H1 (cell line): ENCODE data around the gene COL12A1. TPM values are rescaled to one million over a fixed set of nuclear protein-coding genes. Genes with fewer than 3 reads are reported as not detected.

ENCODE experiments used
- CTCF ChIA-PET: fragments of 300-600 bp; sonication (Branson Sonifier 250); formaldehyde crosslinking; loops from one replicate; lab custom pipeline; 2021; ENCODE audit not compliant: partially characterized antibody; lab: Charles Lee
- POLR2A ChIA-PET: fragments of 300-600 bp; sonication (Branson Sonifier 250); formaldehyde crosslinking; loops from one replicate; lab custom pipeline; 2021; ENCODE audit warnings: inconsistent platforms; ENCODE audit not compliant: partially characterized antibody; lab: Charles Lee
- DNase-seq, 2 experiments: peaks; one replicate each; pipeline versions ENCODE4 v3.0.0 to v3.0.0-alpha.2; 2010 to 2022; ENCODE audit warnings: low spot score in 2 of 2, low read depth in 1 of 2, mixed read lengths in 1 of 2
- FAIRE-seq: peaks from 2 replicates; lab custom pipeline; 2011; peaks lifted over from hg19 to GRCh38; lab: Jason Lieb, UNC
- H2AFZ ChIP-seq: 2 replicates; pipeline ENCODE4 v1.8.1; 2012; ENCODE audit warnings: low read length, inconsistent platforms
- H2AK5ac ChIP-seq: 2 replicates; pipeline ENCODE4 v1.6.1; 2013; ENCODE audit warnings: low read depth, low read length
- H2BK120ac ChIP-seq: replicated peaks from 2 replicates; pipeline ENCODE3; 2013; ENCODE audit warnings: low read depth, low read length, inconsistent platforms
- H2BK12ac ChIP-seq: 2 replicates; pipeline ENCODE4 v1.6.1; 2013; ENCODE audit warnings: low read depth, low read length
- H2BK15ac ChIP-seq: 2 replicates; pipeline ENCODE4 v1.6.1; 2013; ENCODE audit warnings: low read length
- H2BK20ac ChIP-seq: 2 replicates; pipeline ENCODE4 v1.6.1; 2013; ENCODE audit warnings: low read length
- H2BK5ac ChIP-seq: 2 replicates; pipeline ENCODE4 v1.6.1; 2013; ENCODE audit warnings: low read depth, low read length
- H3K14ac ChIP-seq: 2 replicates; pipeline ENCODE4 v1.6.1; 2013; ENCODE audit warnings: inconsistent platforms; ENCODE audit not compliant: insufficient read length
- H3K18ac ChIP-seq: 2 replicates; pipeline ENCODE4 v1.6.1; 2013; ENCODE audit warnings: low read length; ENCODE audit errors: extremely low read depth
- H3K23ac ChIP-seq: 2 replicates; pipeline ENCODE4 v1.6.1; 2013; ENCODE audit warnings: inconsistent platforms; ENCODE audit not compliant: insufficient read length
- H3K23me2 ChIP-seq: 2 replicates; pipeline ENCODE4 v1.6.1; 2013; ENCODE audit warnings: low read depth, low read length
- H3K27ac ChIP-seq: 2 replicates; pipeline ENCODE4 v1.6.1; 2011; ENCODE audit warnings: low read depth, low read length, inconsistent platforms
- H3K27me3 ChIP-seq, 4 experiments: replicated peaks in 1 of 4; 1 replicate in 1 of 4; 2 replicates in 3 of 4; pipeline versions ENCODE4 v1.6.1 to v1.8.1; 2011 to 2013; ENCODE audit warnings: low read length in 3 of 4, mild to moderate bottlenecking in 3 of 4, inconsistent platforms in 2 of 4, mixed read lengths in 2 of 4, moderate library complexity in 1 of 4; ENCODE audit not compliant: control insufficient read depth in 3 of 4, insufficient read depth in 3 of 4; ENCODE audit errors: extremely low read depth in 1 of 4
- H3K36me3 ChIP-seq, 4 experiments: 2 replicates each; pipeline versions ENCODE4 v1.6.1 to v1.8.1; 2011 to 2013; ENCODE audit warnings: mild to moderate bottlenecking in 4 of 4, low read length in 3 of 4, moderate library complexity in 2 of 4, control low read depth in 1 of 4, inconsistent platforms in 1 of 4; ENCODE audit not compliant: insufficient read depth in 4 of 4, control insufficient read depth in 2 of 4
- H3K4ac ChIP-seq: replicated peaks from 2 replicates; pipeline ENCODE3; 2013; ENCODE audit warnings: low read length, low read depth, mixed read lengths, inconsistent platforms; ENCODE audit not compliant: insufficient read length
- H3K4me1 ChIP-seq, 4 experiments: replicated peaks in 1 of 4; 1 replicate in 1 of 4; 2 replicates in 3 of 4; pipeline versions ENCODE4 v1.6.1 to v1.8.1; 2011 to 2013; ENCODE audit warnings: low read length in 3 of 4, inconsistent platforms in 2 of 4, mixed read lengths in 1 of 4; ENCODE audit not compliant: insufficient read depth in 4 of 4, control insufficient read depth in 3 of 4
- H3K4me2 ChIP-seq, 2 experiments: 2 replicates each; pipeline versions ENCODE4 v1.6.1 to v1.8.1; 2011 to 2013; ENCODE audit warnings: low read depth in 2 of 2, low read length in 2 of 2, control low read depth in 1 of 2, inconsistent platforms in 1 of 2, mild to moderate bottlenecking in 1 of 2; ENCODE audit not compliant: insufficient read depth in 1 of 2
- H3K4me3 ChIP-seq, 4 experiments: fragments of 200-600, 300-600 bp in 1 of 4; sonication (generic), shearing (Covaris generic), sonication (Bioruptor Twin) in 1 of 4; 2 replicates each; pipeline versions ENCODE4 v1.5.1 to v1.8.1; 2011 to 2016; ENCODE audit warnings: low read length in 4 of 4, low read depth in 3 of 4, control low read depth in 2 of 4, inconsistent platforms in 2 of 4, mild to moderate bottlenecking in 2 of 4, mixed read lengths in 1 of 4, moderate library complexity in 1 of 4; ENCODE audit not compliant: insufficient read depth in 2 of 4; ENCODE audit errors: extremely low read depth in 1 of 4
- H3K56ac ChIP-seq: replicated peaks from 2 replicates; pipeline ENCODE3; 2013; ENCODE audit warnings: low read depth, mild to moderate bottlenecking, mixed read lengths, low read length, inconsistent platforms; ENCODE audit not compliant: insufficient read length
- H3K79me1 ChIP-seq: 2 replicates; pipeline ENCODE4 v1.6.1; 2013; ENCODE audit warnings: low read depth, low read length, control low read depth
- H3K79me2 ChIP-seq, 2 experiments: 2 replicates each; pipeline versions ENCODE4 v1.6.1 to v1.8.1; 2012 to 2013; ENCODE audit warnings: low read length in 2 of 2, mild to moderate bottlenecking in 2 of 2, inconsistent platforms in 1 of 2; ENCODE audit not compliant: insufficient read depth in 2 of 2, control insufficient read depth in 1 of 2
- H3K9ac ChIP-seq, 4 experiments: replicated peaks in 1 of 4; 1 replicate in 1 of 4; 2 replicates in 3 of 4; pipeline versions ENCODE4 v1.6.1 to v1.8.1; 2011 to 2013; ENCODE audit warnings: low read depth in 3 of 4, low read length in 3 of 4, control low read depth in 2 of 4, mild to moderate bottlenecking in 2 of 4, moderate library complexity in 2 of 4, inconsistent platforms in 1 of 4; ENCODE audit errors: extremely low read depth in 1 of 4
- H3K9me3 ChIP-seq, 2 experiments: 2 replicates each; pipeline versions ENCODE4 v1.6.1 to v1.8.1; 2012 to 2013; ENCODE audit warnings: mild to moderate bottlenecking in 2 of 2, moderate library complexity in 2 of 2, control low read depth in 1 of 2, inconsistent platforms in 1 of 2, low read depth in 1 of 2, low read length in 1 of 2, mixed read lengths in 1 of 2; ENCODE audit not compliant: insufficient read depth in 2 of 2
- H4K20me1 ChIP-seq, 2 experiments: replicated peaks in 1 of 2; 2 replicates each; pipeline versions ENCODE3 to v1.8.1; 2011 to 2013; ENCODE audit warnings: inconsistent platforms in 2 of 2, low read length in 2 of 2, mild to moderate bottlenecking in 1 of 2; ENCODE audit not compliant: insufficient read depth in 2 of 2, control insufficient read depth in 1 of 2
- H4K5ac ChIP-seq: 2 replicates; pipeline ENCODE4 v1.6.1; 2013; ENCODE audit warnings: low read length, low read depth, mixed read lengths, inconsistent platforms; ENCODE audit not compliant: insufficient read length
- H4K8ac ChIP-seq: 2 replicates; pipeline ENCODE4 v1.8.0; 2013; ENCODE audit warnings: mild to moderate bottlenecking, moderate library complexity, low read length, inconsistent platforms; ENCODE audit not compliant: insufficient read depth; ENCODE audit errors: extremely low read depth
- H4K91ac ChIP-seq: replicated peaks from 2 replicates; pipeline ENCODE3; 2013; ENCODE audit warnings: low read length, mixed read lengths, inconsistent platforms; ENCODE audit not compliant: insufficient read length
- ASH2L ChIP-seq: fragments of 200-600, 300-600 bp; sonication (generic); IDR thresholded peaks from one replicate; pipeline ENCODE4 v1.7.1; 2017; ENCODE audit warnings: low read length
- CEBPB ChIP-seq: IDR thresholded peaks from 2 replicates; pipeline ENCODE4 v1.6.1; 2012; ENCODE audit warnings: low read depth, low read length
- GTF2F1 ChIP-seq: IDR thresholded peaks from 2 replicates; pipeline ENCODE4 v1.6.1; 2012; ENCODE audit warnings: low read depth, low read length, improper control_type of control experiment, borderline replicate concordance
- JUND ChIP-seq: IDR thresholded peaks from 2 replicates; pipeline ENCODE4 v1.6.1; 2011; ENCODE audit warnings: mild to moderate bottlenecking, improper control_type of control experiment, low read length
- KDM4A ChIP-seq: IDR thresholded peaks from one replicate; pipeline ENCODE4 v1.7.1; 2012; ENCODE audit warnings: low read depth, mild to moderate bottlenecking, moderate library complexity, low read length, inconsistent platforms; ENCODE audit not compliant: severe bottlenecking
- MAFK ChIP-seq: IDR thresholded peaks from 2 replicates; pipeline ENCODE4 v1.6.1; 2012; ENCODE audit warnings: low read depth, mild to moderate bottlenecking, improper control_type of control experiment, low read length
- POU5F1 ChIP-seq: IDR thresholded peaks from 2 replicates; pipeline ENCODE4 v1.6.1; 2011; ENCODE audit warnings: low read depth, mild to moderate bottlenecking, low read length, moderate library complexity
- RFX5 ChIP-seq: IDR thresholded peaks from 2 replicates; pipeline ENCODE4 v1.6.1; 2011; ENCODE audit warnings: low read depth, low read length, improper control_type of control experiment, borderline replicate concordance
- SAP30 ChIP-seq: fragments of 300-600 bp; sonication (generic); IDR thresholded peaks from 2 replicates; pipeline ENCODE4 v1.7.1; 2012; ENCODE audit warnings: low read length, moderate library complexity, mild to moderate bottlenecking, inconsistent platforms; ENCODE audit not compliant: insufficient read depth, insufficient replicate concordance
- SIRT6 ChIP-seq: IDR thresholded peaks from one replicate; pipeline ENCODE4 v1.7.1; 2012; ENCODE audit warnings: low read length, inconsistent platforms
- SP1 ChIP-seq: IDR thresholded peaks from 2 replicates; pipeline ENCODE4 v1.6.1; 2011; ENCODE audit warnings: low read depth, low read length
- SP4 ChIP-seq: IDR thresholded peaks from 2 replicates; pipeline ENCODE4 v1.6.1; 2012; ENCODE audit warnings: low read length, inconsistent platforms
- TAF1 ChIP-seq: IDR thresholded peaks from 2 replicates; pipeline ENCODE4 v1.6.1; 2011; ENCODE audit warnings: mild to moderate bottlenecking, low read depth, low read length
- TBP ChIP-seq: IDR thresholded peaks from 2 replicates; pipeline ENCODE4 v1.6.1; 2011; ENCODE audit warnings: low read depth, low read length, improper control_type of control experiment
- WGBS, 2 experiments: shearing (Covaris generic) in 1 of 2; methylation state at CpG; one replicate each; pipeline versions ENCODE4 v1.1.6 to v1.1.7; 2013 to 2015; ENCODE audit warnings: low lambda C conversion rate in 2 of 2, mixed read lengths in 2 of 2, inconsistent platforms in 1 of 2, low coverage in 1 of 2, missing lambda C conversion rate in 1 of 2; ENCODE audit not compliant: insufficient replicate concordance in 2 of 2, insufficient coverage in 1 of 2, insufficient read length in 1 of 2; ENCODE audit errors: extremely low coverage in 1 of 2, missing lambda C conversion rate in 1 of 2; 5-methylcytosine and 5-hydroxymethylcytosine counted together
- polyA plus RNA-seq, 7 experiments: library from polyadenylated mRNA; depleted of rRNA in 3 of 7; stranded (reverse) in 5 of 7; unstranded in 2 of 7; fragments of >200 nt in 5 of 7; fragments of 200-250 nt in 2 of 7; gene quantifications; 1 replicate in 5 of 7; 2 replicates in 1 of 7; 4 replicates in 1 of 7; pipeline versions ENCODE4 v1.2.1 to v1.2.3, GENCODE V29; 2011 to 2013; ENCODE audit warnings: missing spikeins in 2 of 7, mixed read lengths in 2 of 7
- total RNA-seq: library from RNA; stranded (reverse); fragmentation: NEBNext Ultra II Directional; extraction: Animal tissue kit (Norgen Biotek cat#: 25700); gene quantifications from 2 replicates; pipeline ENCODE4 v1.2.1, GENCODE V29; 2021
- TF ChIP-seq, protein P1 (sequence below): IDR thresholded peaks from 2 replicates; pipeline ENCODE4 v1.6.1; 2012; ENCODE audit warnings: inconsistent platforms

COL12A1 gene
- total and polyA plus RNA-seq, 2 of the 8 experiments (the other 6 are each of a cell fraction or from before 2014, with no cell fraction given), result 1.4 to 4.7 TPM

DNA sequence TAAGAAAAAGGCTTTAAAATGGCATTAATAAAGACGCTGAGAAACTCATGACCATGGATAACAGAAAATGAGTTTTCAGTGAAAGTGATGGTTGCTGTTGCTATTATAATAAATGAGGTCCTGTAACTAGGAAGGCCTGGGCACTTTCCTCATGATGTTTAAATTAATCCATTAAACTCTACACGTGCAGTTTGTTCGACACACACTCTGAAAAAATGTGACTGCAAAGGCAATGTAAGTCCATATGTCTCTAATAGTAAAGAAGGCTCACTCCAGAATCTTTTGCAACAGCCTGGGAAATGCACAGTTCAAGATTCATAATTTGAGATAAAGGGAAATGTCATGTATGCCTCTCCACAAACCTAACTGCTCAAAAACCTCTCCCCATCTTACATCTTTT is 153.4 kb downstream of the COL12A1 start:
- POLR2A ChIA-PET, result no interaction called here
- Histone ChIP-seq H2BK5ac (no peak overlapping the region), H2AK5ac (no peak overlapping the region)
- no peak for DNase-seq
- no peak for TF ChIP-seq SIRT6
- TF ChIP-seq POU5F1, result no peak
- no peak for TF ChIP-seq CEBPB
- TF ChIP-seq MAFK, result no peak
- TF ChIP-seq SP1, result no peak
- TF ChIP-seq ASH2L, result no peak
- TF ChIP-seq GTF2F1, result no peak
- TF ChIP-seq TBP, result no peak
- TF ChIP-seq, protein P1, sequence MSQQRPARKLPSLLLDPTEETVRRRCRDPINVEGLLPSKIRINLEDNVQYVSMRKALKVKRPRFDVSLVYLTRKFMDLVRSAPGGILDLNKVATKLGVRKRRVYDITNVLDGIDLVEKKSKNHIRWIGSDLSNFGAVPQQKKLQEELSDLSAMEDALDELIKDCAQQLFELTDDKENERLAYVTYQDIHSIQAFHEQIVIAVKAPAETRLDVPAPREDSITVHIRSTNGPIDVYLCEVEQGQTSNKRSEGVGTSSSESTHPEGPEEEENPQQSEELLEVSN, result no peak
- TF ChIP-seq KDM4A, result no peak
- no peak for TF ChIP-seq SP4
- TF ChIP-seq RFX5, result no peak
- TF ChIP-seq JUND, result no peak
- no peak for TF ChIP-seq SAP30
- no peak for TF ChIP-seq TAF1
- TF ChIP-seq, all 59 proteins: peak for 0
- H2BK20ac ChIP-seq, result no peak overlapping the region
- H3K79me2 ChIP-seq, result no peaks in the 10 kb centered on the region
- H3K4ac ChIP-seq, result no peak overlapping the region
- no peak overlapping the region for H3K9ac ChIP-seq
- H3K56ac ChIP-seq, result no peak overlapping the region
- H3K4me1 ChIP-seq, result no peaks in the 10 kb centered on the region
- no peak overlapping the region for H3K14ac ChIP-seq
- no peak overlapping the region for H3K4me2 ChIP-seq
- H2BK120ac ChIP-seq, result no peak overlapping the region
- H3K9me3 ChIP-seq, result peaks cover 0 to 2% of the 10 kb centered on the region in 2 experiments; a peak in 1 of 4 replicates
- no peaks in the 10 kb centered on the region for H4K20me1 ChIP-seq
- H3K27ac ChIP-seq, result no peak overlapping the region
- H2BK12ac ChIP-seq, result no peak overlapping the region
- no peak overlapping the region for H3K4me3 ChIP-seq
- no peaks in the 10 kb centered on the region for H3K27me3 ChIP-seq
- no peak for FAIRE-seq
- no peak overlapping the region for H3K18ac ChIP-seq
- H3K79me1 ChIP-seq, result no peaks in the 10 kb centered on the region
- 84% methylated on average over 3 of the region's 3 CpGs; no CpG with 5 or more reads in 1 of the 2 experiments for WGBS, 2 experiments
- H2BK15ac ChIP-seq, result no peak overlapping the region
- H3K36me3 ChIP-seq, result no peaks in the 10 kb centered on the region
- CTCF ChIA-PET, result no interaction called here
- H4K91ac ChIP-seq, result no peak overlapping the region
- peaks cover 2% of the 10 kb centered on the region; the same call in 1 of the 2 replicates for H3K23me2 ChIP-seq
- no peak overlapping the region for H4K5ac ChIP-seq
- H3K23ac ChIP-seq, result no peak overlapping the region
- H4K8ac ChIP-seq, result no peak overlapping the region
- no peak overlapping the region for H2AFZ ChIP-seq
